Measurements from ENCODE around the gene EFCAB11. TPM values are rescaled to one million over a fixed set of nuclear protein-coding genes. Genes with fewer than 3 reads are reported as not detected.

Gene EFCAB11
- total and polyA plus RNA-seq, 2 donors (not counting 3 experiments of a cell fraction or from before 2014, with no cell fraction given) = 2.8 to 6.3 TPM

GRCh38 chr14:89833661-89834060, 120.9 kb downstream of the EFCAB11 start:
- no peak for TF ChIP-seq POLR2A (IDR thresholded peaks at IDR 0.05; ENCODE audit: low read depth, low read length)
- no peak for TF ChIP-seq MYC (IDR thresholded peaks at IDR 0.05; ENCODE audit: low read depth, low read length)
- TF ChIP-seq POLR2AphosphoS5 (IDR thresholded peaks at IDR 0.05; ENCODE audit: insufficient read depth, low read depth, low read length) = no peak
- no peak for TF ChIP-seq MAX (IDR thresholded peaks at IDR 0.05; ENCODE audit: insufficient read depth, insufficient read length)
- no peak for TF ChIP-seq EZH2 (IDR thresholded peaks at IDR 0.05; ENCODE audit: borderline replicate concordance, low read depth, low read length, severe bottlenecking)
- TF ChIP-seq, protein P1, sequence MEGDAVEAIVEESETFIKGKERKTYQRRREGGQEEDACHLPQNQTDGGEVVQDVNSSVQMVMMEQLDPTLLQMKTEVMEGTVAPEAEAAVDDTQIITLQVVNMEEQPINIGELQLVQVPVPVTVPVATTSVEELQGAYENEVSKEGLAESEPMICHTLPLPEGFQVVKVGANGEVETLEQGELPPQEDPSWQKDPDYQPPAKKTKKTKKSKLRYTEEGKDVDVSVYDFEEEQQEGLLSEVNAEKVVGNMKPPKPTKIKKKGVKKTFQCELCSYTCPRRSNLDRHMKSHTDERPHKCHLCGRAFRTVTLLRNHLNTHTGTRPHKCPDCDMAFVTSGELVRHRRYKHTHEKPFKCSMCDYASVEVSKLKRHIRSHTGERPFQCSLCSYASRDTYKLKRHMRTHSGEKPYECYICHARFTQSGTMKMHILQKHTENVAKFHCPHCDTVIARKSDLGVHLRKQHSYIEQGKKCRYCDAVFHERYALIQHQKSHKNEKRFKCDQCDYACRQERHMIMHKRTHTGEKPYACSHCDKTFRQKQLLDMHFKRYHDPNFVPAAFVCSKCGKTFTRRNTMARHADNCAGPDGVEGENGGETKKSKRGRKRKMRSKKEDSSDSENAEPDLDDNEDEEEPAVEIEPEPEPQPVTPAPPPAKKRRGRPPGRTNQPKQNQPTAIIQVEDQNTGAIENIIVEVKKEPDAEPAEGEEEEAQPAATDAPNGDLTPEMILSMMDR (IDR thresholded peaks at IDR 0.05; ENCODE audit: extremely low read depth in 1 of 2, insufficient read depth in 1 of 2, low read depth in 1 of 2, low read length in 2 of 2) = no peak
- TF ChIP-seq FOS (IDR thresholded peaks at IDR 0.05; ENCODE audit: borderline replicate concordance, insufficient read depth, low read length) = no peak
- TF ChIP-seq GATA2 (IDR thresholded peaks at IDR 0.05; ENCODE audit: insufficient read depth, insufficient read length, low read depth, low read length) = no peak
- no peak for TF ChIP-seq JUN (IDR thresholded peaks at IDR 0.05; ENCODE audit: borderline replicate concordance, insufficient read depth, insufficient read length, low read depth)
- Histone ChIP-seq H2AFZ (ENCODE audit: low read depth, low read length) (no peak overlapping the region), H3K36me3 (ENCODE audit: control insufficient read depth in 2 of 2, extremely low read depth in 1 of 2, insufficient read depth in 2 of 2, low read length in 2 of 2) (no peaks in the 10 kb centered on the region), H3K4me2 (ENCODE audit: insufficient read depth, low read length) (no peak overlapping the region), H3K79me2 (ENCODE audit: control insufficient read depth, insufficient read depth, low read length) (no peaks in the 10 kb centered on the region), H3K9me3 (replicated peaks; ENCODE audit: control insufficient read depth, insufficient read depth, low read length) (no peaks in the 10 kb centered on the region), H3K9ac (replicated peaks; ENCODE audit: extremely low read depth, insufficient read depth, low read length) (no peak overlapping the region), H3K9me1 (replicated peaks; ENCODE audit: control insufficient read depth, extremely low read depth, insufficient read depth, low read length) (no peaks in the 10 kb centered on the region), H3K27me3 (ENCODE audit: control insufficient read depth in 2 of 2, insufficient read depth in 2 of 2, low read length in 2 of 2) (no peaks in the 10 kb centered on the region), H3K4me1 (ENCODE audit: control insufficient read depth, extremely low read depth, insufficient read depth, low read length) (no peaks in the 10 kb centered on the region), H3K27ac (ENCODE audit: insufficient read depth, low read depth, low read length) (no peak overlapping the region), H4K20me1 (replicated peaks; ENCODE audit: control insufficient read depth, extremely low read depth, insufficient read depth, low read length) (no peaks in the 10 kb centered on the region), H3K4me3 (replicated peaks in 1 of 3; ENCODE audit: insufficient read depth in 1 of 3, low read depth in 1 of 3, low read length in 3 of 3) (no peak overlapping the region)
- no TSS peak for BruUV-seq (replicated peaks)
- CTCF ChIA-PET = no interaction called here
- no peak for DNase-seq (ENCODE audit: low read depth, low spot score)
- intact Hi-C loops (cut with micrococcal nuclease) (no loop called here), dilution Hi-C loops (cut with MboI; ENCODE audit: extremely low pct_ligation_motif_present, low sequenced_read_pairs) (no loop called here)
- POLR2A ChIA-PET = no interaction called here
- FAIRE-seq = no peak

Data from endothelial cell of umbilical vein (primary cell).